Bronchial epithelial cell (primary cell): ENCODE measurements around the gene NFYC. TPM values are rescaled to one million over a fixed set of nuclear protein-coding genes. Genes with fewer than 3 reads are reported as not detected.

Source experiments
- DNase-seq: peaks from one replicate; pipeline ENCODE4 v3.0.0-alpha.2; 2010; ENCODE audit warnings: low read depth
- FAIRE-seq: peaks from 2 replicates; lab custom pipeline; 2011; peaks lifted over from hg19 to GRCh38; lab: Jason Lieb, UNC
- H3K27me3 ChIP-seq: 2 replicates; pipeline ENCODE4 v1.5.1; 2011; ENCODE audit warnings: low read length; ENCODE audit not compliant: control insufficient read depth, insufficient read depth
- H3K36me3 ChIP-seq: 2 replicates; pipeline ENCODE4 v1.5.1; 2011; ENCODE audit warnings: low read length; ENCODE audit not compliant: control insufficient read depth, insufficient read depth
- H3K4me3 ChIP-seq: 2 replicates; pipeline ENCODE4 v1.5.1; 2011; ENCODE audit warnings: mild to moderate bottlenecking, low read depth, low read length, control low read depth
- CTCF ChIP-seq: IDR thresholded peaks from 2 replicates; pipeline ENCODE4 v1.5.1; 2011; ENCODE audit warnings: mild to moderate bottlenecking, moderate library complexity, low read length, control low read depth, inconsistent platforms; ENCODE audit not compliant: insufficient read depth, severe bottlenecking
- total RNA-seq: library from RNA; depleted of rRNA; stranded (reverse); fragments of >200 nt; gene quantifications from 2 replicates; pipeline ENCODE4 v1.2.1, GENCODE V29; 2014

Gene NFYC
- total RNA-seq, 1 donor from 2014 or later: 22.9 TPM

- FAIRE-seq: no peak
- Histone ChIP-seq H3K27me3 (peaks cover 9% of the 10 kb centered on the region), H3K36me3 (no peaks in the 10 kb centered on the region), H3K4me3 (no peak overlapping the region)
- no peak for TF ChIP-seq CTCF
- DNase-seq: no peak
Observed at GRCh38 chr1:40782371-40782956, 91.0 kb downstream of the NFYC start.

- DNase-seq: no peak
- TF ChIP-seq CTCF: no peak
- H3K36me3 ChIP-seq: no peaks in the 10 kb centered on the region
- no peak for FAIRE-seq
- peak within 1 kb of the TSS; percentile 25 for H3K4me3 ChIP-seq
- peaks cover 9% of the 10 kb centered on the region for H3K27me3 ChIP-seq
Observed at GRCh38 chr1:40783001-40783905, 91.7 kb downstream of the NFYC start, which contains the start of gene KCNQ4. Gene KCNQ4, plus strand, starts transcription at chr1:40783787. Its CDS starts 307 bp downstream, at chr1:40784094.

DNA sequence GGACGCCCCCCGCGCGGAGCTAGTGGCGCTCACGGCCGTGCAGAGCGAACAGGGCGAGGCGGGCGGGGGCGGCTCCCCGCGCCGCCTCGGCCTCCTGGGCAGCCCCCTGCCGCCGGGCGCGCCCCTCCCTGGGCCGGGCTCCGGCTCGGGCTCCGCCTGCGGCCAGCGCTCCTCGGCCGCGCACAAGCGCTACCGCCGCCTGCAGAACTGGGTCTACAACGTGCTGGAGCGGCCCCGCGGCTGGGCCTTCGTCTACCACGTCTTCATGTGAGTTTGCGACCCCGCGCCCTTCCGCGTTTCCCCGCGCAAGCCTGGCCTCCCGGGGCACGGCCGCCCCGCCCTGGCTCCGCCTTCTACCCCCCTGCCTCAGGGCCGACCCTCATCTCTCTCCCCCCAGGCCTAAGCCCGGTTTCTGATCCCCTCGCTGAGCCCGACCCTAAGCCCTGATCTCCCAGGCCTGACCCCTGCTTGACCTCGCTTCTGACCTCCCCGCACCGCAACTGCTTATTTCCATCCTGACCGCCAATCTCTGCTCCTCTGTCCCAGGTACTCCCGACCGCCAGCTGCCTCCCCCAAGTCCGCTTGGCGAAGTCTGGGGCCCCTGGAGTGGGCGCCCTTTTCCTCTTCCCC is 92.8 kb downstream of the NFYC start:
- no peak for TF ChIP-seq CTCF
- FAIRE-seq (no peak), DNase-seq (no peak)
- Histone ChIP-seq H3K27me3 (peaks cover 9% of the 10 kb centered on the region), H3K36me3 (no peaks in the 10 kb centered on the region), H3K4me3 (peak overlapping the region; percentile 9)

DNA sequence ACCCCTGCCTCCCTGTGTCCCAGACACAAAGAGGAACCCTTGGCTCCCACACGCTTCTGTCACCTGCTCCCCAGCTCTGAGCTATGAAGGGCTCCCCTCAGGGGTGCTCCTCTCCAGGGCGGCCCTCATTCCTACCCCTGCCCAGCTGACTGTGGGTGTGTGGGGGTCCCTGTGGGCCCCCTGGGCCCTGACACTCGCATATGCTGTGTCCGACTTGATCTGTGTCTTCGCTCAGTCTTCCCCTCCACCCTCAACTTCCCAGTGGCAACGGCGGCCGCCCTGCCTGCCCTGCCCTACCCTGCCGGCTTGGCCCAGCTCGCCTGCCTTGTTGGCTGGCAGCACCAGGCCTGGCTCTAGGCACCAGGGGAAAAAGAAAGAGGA is 93.3 kb downstream of the NFYC start:
- FAIRE-seq: no peak
- no peak for DNase-seq
- H3K36me3 ChIP-seq: no peaks in the 10 kb centered on the region
- peaks cover 9% of the 10 kb centered on the region for H3K27me3 ChIP-seq
- no peak overlapping the region for H3K4me3 ChIP-seq
- no peak for TF ChIP-seq CTCF

- no peak for FAIRE-seq
- Histone ChIP-seq H3K36me3 (no peaks in the 10 kb centered on the region), H3K27me3 (peaks cover 9% of the 10 kb centered on the region), H3K4me3 (no peak overlapping the region)
- DNase-seq: no peak
- TF ChIP-seq CTCF: no peak
Observed at GRCh38 chr1:40785446-40785845, 93.9 kb downstream of the NFYC start.
